GM19240 (cell line): ENCODE measurements around the gene CD27.

Experiments
- DNase-seq: peaks from one replicate; pipeline ENCODE4 v3.0.0; 2011; ENCODE audit warnings: low spot score; ENCODE audit not compliant: insufficient read length

The CD27 gene

GRCh38 chr12:6434205-6435140 lies 10.3 kb upstream of the CD27 start:
- no peak for DNase-seq

GRCh38 chr12:6435961-6436715 lies 8.6 kb upstream of the CD27 start:
- DNase-seq: no peak

GRCh38 chr12:6437586-6437985 lies 7.2 kb upstream of the CD27 start:
- DNase-seq: no peak

- no peak for DNase-seq
These were observed 6.4 kb upstream of the CD27 start for GRCh38 chr12:6438345-6438744.

- DNase-seq: no peak
These were observed 4.4 kb upstream of the CD27 start for GRCh38 chr12:6440391-6440790.

GRCh38 chr12:6442836-6443235 lies 1.9 kb upstream of the CD27 start:
- no peak for DNase-seq

GRCh38 chr12:6443361-6443983 lies 1.3 kb upstream of the CD27 start:
- DNase-seq: no peak

- no peak for DNase-seq
These were observed 724 bp upstream of the CD27 start for GRCh38 chr12:6444031-6444430.

- DNase-seq: no peak
These were observed 5.5 kb downstream of the CD27 start for GRCh38 chr12:6450091-6450868.

GRCh38 chr12:6450869-6451347 lies 6.2 kb downstream of the CD27 start:
- DNase-seq: no peak

GRCh38 chr12:6451348-6452244 lies 6.8 kb downstream of the CD27 start, which contains the start of gene TAPBPL:
Gene TAPBPL (plus strand): TSS chr12:6452042. CDS start chr12:6452249, 207 bp downstream.
- peak; percentile 71 for DNase-seq

- DNase-seq: no peak
These were observed 7.6 kb downstream of the CD27 start for GRCh38 chr12:6452245-6452943.

- DNase-seq: no peak
These were observed 8.3 kb downstream of the CD27 start for GRCh38 chr12:6452944-6453630.

- DNase-seq: no peak
These were observed 12.6 kb downstream of the CD27 start for GRCh38 chr12:6457220-6457945.

GRCh38 chr12:6458281-6459003 lies 13.7 kb downstream of the CD27 start:
- DNase-seq: no peak

GRCh38 chr12:6459004-6459337 lies 14.2 kb downstream of the CD27 start:
- no peak for DNase-seq

GRCh38 chr12:6460751-6461371 lies 16.1 kb downstream of the CD27 start:
- no peak for DNase-seq
